NCI-H446 (cell line): ENCODE measurements around the gene MDM2.
"Not testable (repeated sequence)": the region's sequence is repeated elsewhere in the genome, so short reads cannot be mapped to it uniquely, and the experiment has no call there.

Experiments used
- DNase-seq, 2 experiments: peaks; one replicate each; lab custom pipeline; 2025; lab: John Stamatoyannopoulos, UW

Gene MDM2

DNA sequence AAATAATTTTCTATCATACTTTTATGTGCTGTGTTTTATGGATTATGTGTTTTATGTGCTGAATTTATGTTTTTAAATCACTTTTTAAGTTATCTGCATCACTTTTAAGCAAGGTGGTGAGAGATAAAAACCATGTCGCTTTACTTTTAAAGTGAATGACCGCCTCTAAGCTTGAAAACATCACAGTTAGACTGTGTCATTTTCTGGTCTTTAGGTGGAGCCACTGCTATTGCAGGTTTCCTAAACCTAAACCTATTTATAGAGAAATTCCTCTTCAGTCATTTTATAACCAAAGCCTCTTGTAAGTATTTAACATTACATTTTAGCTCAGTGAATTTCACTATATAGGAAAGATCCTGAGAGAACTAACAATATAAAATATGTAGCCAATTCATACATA lies 21.0 kb upstream of the MDM2 start:
- no peak for DNase-seq

DNA sequence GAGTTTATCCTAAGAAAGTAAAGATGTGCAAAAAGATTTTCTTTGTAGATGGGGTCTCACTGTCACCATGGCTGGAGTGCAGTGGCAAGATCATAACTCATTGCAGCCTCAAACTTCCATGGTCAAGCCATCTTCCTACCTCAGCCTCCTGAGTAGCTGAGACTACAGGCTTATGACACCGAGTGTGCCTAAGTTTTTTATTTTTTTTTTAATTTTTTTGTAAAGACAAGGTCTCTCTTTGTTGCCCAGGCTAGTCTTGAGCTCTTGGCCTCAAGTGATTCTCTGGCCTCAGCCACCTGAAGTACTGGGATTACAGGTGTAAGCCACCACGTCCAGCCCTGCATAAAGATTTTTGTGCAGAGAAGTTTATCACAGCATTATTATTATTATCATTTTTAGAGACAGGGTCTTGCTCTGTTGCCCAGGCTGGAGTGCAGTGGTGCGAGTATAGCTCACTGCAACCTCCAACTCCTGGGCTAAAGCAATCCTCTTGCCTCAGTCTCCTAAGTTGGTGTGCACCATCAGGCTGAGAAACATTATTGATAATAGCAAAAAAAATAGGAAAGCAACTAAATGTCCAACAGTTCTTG lies 19.3 kb upstream of the MDM2 start:
- no peak for DNase-seq

DNA sequence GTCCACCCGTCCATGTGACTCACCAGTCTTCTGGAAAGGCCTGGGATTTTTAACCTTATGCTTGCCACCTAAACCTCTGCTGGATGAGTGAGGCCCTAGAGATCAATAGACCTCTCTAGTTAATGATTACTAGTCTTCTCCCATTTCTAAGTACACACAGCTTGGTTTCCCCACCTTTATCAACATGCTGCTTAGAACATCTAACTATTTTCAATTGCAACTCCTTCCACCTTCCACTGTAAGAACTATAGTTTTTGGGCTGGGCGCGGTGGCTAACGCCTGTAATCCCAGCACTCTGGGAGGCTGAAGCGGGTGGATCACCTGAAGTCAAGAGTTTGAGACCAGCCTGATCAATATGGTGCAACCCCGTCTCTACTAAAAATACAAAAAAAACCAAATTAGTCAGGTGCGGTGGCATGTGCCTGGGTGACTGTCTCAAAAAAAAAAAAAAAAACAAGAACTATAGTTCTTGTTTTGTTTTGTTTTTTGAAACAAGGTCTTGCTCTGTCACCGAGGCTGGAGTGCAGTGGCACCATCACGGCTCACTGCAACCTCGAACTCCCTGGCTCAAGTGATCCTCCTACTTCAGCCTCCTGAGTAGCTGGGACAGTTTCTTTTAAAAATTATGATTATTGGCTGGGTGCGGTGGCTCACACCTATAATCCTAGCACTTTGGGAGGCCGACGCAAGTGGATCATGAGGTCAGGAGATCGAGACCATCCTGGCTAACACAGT lies 18.7 kb upstream of the MDM2 start:
- no peak for DNase-seq

DNA sequence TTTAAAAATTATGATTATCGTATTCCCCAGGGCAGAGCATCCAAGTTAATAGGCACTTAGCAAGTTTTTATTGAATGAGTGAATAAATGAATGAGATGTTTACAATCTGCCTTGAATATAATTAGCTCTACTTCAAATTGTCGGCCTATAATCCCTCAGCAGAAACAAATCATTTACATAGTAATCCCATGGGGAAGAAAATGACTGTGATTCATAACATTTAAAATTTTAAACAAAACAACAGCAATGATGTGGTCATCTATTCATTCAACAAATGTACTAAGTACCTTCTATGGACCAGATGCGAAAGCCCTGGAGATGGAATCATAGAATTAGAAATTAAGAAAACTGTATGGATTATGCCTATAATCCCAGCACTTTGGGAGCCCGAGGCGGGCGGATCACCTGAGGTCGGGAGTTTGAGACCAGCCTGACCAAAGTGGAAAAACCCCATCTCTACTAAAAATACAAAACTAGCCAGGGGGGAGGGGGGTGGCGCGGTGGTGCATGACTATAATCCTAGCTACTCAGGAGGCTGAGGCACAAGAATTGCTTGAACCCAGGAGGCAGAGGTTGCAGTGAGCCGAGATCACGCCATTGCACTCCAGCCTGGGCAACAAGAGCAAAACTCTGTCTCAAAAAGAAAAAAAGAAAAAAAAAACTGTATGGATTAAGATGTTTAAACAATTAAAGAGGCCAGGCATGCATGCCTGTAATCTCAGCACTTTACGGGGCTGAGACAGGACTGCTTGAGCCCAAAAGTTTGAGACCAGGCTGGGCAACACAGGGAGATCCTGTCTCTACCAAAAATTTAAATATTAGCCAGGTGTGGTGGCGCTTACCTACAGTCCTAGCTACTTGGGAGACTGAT lies 17.7 kb upstream of the MDM2 start:
- no peak for DNase-seq

DNA sequence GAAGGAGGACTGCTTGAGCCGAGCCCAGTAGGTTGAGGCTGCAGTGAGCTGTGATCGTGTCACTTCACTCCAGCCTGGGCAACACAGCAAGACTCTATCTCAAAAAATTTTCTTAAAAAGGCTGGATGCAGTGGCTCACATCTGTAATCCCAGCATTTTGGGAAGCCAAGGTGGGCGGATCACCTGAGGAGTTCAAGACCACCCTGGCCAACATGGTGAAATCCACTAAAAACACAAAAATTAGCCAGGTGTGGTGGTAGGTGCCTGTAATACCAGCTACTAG lies 17.1 kb upstream of the MDM2 start:
- no peak for DNase-seq

DNA sequence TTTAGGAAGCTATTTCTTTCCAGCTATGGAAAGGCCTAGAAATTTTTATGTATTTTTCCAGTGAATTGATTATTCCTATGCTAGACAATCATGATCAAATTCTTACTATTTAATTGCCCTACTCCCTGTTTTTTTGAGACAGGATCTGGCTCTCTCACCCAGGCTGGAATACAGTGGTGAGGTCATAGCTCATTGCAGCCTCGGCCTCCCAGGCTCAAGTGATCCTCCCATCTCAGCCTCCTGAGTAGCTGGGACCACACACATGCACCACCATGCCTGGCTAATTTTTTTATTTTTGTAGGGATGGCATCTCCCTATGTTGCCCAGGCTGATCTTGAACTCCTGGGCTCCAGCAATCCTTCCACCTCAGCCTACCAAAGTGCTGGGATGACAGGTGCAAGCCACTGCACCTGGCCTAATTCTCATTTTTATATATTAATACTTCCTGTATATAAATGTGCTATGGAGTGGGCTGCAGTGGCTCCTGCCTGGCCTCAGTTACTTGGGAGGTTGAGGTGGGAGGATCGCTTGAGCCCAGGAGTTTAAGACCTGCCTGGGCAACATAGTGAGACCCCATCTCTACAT lies 16.0 kb upstream of the MDM2 start:
- no peak for DNase-seq

DNA sequence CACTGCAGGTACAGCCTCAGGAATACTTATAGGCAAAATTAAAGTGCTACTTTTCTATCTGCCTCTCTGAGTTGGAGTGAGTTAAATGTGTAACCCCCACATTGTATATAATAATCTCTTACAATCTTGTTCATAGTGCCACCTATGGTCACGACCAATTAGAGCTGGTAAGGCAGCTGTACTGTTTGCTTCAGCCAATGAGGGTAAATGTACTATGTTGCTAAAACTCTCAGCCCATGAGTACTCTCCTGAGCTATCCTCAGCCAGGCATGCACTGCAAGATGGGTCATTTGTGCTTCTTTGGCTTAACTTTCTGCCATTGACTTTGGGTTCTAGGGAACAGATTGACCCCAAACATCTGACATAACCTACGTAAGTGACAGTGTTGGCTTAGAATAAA lies 15.0 kb upstream of the MDM2 start:
- peak in 1 of 2 experiments; percentile 36 for DNase-seq

DNA sequence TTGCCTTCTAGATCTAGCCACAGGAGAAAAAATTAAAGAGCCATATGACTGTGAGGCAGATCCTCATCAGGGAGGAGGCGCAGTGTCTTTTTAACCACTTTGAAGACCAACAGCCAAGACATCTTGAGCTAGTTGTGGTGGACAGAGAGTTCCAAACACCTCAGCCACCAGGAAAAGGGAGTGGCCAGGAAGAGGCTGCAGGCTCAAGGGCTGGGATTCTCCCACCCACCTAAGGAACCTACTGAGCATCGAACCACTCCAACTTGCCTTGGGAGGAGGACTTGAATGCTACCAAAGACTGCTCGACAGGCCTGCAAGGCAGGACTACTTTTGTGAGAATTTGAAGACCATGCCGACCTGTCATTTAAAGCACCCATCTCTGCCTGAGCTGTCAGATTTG lies 14.5 kb upstream of the MDM2 start:
- DNase-seq: no peak

DNA sequence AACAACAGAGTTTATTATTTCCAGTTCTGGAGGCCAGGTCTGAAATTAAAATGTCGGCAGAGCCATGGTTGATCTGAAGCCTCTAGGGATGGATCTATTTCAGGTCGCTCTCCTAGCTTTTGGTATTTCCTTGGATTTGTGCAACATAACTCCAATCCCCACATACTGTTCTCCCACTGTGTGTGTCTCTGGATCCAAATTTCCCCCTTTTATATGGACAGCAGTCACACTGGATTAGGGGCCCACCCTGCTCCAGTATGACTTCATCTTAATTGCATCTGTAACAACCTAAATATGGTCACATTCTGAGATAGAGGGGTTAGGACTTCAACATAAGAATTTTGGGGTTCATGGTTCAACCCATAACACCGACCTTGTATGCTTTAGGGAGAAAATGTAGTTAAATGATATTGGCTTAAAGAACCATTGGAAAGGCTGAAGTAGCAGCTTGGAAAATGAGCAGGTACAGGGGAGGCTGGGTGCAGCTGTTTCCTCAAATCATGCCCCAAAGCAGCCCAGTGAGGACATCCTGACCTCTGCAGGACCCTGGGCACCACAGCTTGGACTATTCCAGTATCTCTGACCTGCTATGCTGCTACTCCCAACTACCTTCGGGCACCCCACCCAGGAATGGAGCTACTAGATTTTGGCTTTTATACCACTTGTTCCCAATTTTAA lies 13.9 kb upstream of the MDM2 start:
- DNase-seq: no peak

DNA sequence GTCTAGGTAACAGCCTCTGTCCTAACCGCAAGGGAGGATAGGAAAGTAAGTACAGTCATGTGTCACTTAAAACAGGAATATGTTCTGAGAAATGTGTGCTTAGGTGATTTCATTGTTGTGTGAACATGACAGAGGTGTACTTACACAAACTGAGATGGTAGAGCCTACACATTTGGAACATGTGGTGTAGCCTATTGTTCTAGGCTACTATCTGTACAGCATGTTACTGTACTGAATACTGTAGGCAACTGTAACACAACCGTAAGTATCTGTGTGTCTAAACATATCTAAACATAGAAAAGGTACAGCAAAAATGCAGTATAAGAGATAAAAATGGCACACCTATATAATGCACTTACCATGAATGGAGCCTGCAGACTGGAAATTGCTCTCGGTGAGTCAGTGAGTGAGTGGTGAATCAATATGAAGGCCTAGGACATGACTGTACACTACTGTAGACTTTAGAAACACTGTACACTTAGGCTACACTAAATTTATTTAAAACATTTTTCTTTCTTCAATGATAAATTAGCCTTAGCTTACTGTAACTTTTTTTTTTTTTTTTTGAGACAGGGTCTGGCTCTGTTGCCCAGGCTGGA lies 13.2 kb upstream of the MDM2 start:
- no peak for DNase-seq

DNA sequence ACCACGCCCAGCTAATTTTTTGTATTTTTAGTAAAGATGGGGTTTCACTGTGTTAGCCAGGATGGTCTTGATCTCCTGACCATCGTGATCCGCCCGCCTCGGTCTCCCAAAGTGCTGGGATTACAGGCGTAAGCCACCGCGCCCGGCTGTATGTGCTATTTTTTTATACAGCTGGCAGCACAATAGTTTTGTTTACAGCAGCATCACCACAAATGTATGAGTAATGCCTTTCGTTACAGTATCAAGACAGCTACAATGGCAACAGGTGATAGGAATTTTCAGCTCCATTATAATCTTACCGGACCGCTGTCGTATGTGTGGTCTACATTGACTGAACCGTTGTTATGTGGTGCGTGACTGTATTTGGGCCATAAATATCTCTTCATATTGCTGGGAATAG lies 11.6 kb upstream of the MDM2 start:
- DNase-seq: no peak

DNA sequence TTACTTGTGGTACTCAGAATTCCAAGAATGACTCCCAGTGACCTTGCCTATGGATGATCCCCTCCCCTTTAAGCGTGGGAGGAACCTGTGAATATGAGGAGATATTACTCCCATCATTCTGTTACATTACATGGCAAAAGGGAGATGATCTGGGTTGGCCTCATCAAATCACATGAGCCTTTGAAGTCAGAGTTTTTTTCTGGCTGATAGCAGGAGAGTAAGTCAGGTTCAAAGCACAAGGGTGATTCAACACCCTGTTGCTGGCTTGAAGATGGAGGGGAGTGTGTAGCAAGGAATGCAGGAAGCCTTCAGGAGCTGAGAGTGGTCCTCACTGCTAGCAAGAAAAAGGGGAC lies 9.1 kb upstream of the MDM2 start:
- no peak for DNase-seq

DNA sequence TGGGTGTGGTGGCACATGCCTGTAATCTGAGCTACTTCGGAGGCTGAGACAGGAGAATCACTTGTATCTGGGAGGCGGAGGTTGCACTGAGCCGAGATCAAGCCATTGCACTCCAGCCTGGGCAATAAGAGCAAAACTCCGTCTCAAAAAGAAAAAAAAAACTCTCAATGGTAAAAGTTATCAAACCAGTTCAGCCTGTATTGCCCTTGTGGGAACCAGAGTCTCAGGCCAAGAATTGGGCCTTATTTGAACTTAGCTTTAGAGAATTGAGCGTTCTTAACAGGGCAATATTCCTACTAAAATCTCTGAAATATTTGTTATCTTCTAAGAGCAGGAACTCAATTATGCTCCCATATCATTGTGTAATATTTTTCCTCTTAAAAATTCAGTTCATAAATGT lies 7.7 kb upstream of the MDM2 start:
- no peak for DNase-seq

DNA sequence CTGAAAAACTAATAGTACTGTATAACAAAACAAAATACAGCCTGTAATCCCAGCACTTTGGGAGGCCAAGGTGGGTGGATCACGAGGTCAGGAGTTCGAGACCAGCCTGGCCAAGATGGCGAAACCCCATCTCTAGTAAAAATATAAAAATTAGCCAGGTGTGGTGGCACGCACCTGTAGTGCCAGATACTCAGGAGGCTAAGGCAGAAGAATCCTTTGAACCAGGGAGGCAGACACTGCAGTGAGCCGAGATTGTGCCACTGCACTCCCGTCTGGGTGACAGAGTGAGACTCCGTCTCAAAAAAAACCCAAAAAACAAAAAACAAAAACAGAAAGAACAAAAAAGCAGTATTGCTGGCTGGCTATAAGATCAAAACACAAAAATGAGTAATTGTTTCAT lies 6.9 kb upstream of the MDM2 start:
- not testable (repeated sequence) for DNase-seq

DNA sequence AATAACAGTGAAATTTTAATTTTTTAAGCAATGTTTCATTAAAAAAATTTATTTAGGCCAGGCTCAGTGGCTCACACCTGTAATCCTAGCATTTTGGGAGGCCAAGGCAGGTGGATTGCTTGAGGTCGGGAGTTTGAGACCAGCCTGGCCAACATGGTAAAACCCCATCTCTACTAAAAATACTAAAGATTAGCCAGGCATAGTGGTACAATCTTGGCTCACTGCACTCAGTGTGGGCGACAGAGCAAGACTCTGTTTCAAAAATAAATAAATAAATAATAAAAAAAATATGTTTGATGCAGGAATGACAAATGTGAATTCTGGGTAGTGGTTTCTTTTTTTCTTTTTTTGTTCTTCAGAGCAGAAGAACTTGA lies 5.6 kb upstream of the MDM2 start:
- DNase-seq: not testable (repeated sequence)

DNA sequence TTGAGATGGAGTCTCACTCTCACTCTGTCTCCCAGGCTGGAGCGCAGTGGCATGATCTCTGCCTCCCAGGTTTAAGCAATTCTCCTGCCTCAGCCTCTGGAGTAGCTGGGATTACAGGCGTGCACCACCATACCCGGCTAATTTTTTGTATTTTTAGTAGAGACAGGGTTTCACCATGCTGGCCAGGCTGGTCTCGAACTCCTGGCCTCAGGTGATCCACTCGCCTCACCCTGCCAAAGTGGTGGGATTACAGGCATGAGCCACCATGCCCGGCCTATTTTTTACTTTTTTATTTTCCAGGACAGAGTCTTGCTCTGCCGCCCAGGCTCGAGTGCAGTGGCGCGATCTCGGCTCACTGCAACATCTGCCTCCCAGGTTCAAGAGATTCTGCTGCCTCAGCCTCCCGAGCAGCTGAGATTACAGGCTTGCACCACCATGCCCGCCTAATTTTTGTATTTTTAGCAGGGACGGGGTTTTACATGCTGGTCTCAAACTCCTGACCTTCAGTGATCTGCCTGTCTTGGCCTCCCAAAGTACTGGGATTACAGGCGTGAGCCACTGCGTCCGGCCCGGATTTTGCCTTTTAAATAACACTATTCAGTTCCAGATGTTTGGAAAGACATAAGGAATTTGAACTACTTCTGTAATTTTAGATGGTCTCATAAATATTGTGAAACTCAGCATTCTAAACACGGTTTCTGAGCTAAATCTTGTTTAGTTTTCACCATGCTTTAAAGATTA lies 4.9 kb upstream of the MDM2 start:
- DNase-seq: not testable (repeated sequence)

DNA sequence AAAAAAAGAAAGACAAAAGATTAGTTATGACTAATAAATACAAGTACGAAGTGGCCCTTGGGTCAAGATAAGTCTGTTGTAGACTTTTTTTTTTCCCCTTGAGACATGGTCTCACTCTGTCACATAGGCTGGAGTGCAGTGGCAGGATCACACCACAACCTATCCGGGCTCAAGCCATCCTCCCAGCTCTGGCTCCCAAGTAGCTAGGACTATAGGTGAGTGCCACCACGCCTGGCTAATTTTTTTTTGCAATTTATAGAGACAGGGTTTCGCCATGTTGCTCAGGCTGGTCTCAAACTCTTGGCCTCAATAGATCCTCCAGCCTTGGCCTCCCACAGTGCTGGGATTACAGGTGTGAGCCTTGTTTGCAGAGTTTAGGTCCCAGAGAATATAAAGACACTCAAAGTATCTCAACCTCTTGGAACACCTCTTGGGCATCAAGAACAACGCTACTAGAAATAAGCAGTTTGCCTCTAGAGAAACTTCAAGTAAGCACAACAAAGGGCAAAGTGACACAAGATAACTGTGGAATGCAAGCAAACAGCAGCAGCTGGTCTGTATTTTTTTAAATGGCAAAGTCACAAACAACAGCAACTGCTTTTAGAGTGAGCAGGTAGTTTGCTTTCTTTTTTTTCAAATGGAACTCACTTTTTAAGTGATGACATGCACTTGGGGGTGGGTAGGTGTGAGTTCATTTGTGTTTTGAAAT lies 3.9 kb upstream of the MDM2 start:
- no peak for DNase-seq

DNA sequence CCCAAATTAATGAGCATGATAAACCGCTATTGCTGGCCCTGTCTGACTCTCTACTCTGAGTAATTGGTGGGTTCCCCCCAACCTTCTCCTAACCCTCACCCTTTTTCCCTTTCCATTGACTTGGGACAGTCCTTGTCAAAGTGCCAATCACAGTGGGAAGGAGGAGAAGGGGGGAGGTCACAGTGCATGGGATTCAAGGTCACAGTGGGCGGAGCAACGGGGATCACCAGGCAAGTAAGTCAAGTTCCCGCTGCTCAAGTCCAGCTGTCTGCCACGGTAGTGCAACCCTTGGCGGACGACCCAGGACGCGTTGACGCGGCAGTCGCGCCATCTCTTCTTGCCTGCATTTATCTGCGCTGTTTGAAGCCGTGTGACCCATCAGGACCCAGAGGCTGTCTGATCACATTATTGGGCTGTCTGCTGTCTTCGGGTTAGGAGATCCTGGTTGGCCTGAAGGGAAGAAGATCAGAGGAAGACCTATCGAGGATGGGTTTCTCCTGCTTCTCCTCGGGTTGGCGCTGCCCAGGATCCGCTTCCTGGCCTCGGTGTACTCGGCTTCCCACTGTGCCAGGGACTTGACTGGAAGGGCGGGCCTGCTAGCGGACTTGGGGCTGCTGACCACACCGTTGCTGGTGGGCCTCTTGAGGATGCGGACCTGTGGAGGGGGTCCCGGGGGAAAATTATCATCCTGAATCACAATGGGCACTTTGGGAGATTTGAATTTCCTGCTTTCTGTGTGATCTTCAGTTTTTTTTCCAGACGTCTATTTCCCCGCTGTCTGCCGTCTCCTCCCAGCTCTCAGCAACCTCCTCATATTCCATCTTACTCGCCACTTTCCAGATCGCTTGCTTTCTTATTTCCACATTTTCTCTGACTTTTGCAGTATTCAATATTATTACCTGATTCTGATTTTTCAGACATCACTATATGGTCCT lies 3.1 kb upstream of the MDM2 start:
- DNase-seq: no peak

DNA sequence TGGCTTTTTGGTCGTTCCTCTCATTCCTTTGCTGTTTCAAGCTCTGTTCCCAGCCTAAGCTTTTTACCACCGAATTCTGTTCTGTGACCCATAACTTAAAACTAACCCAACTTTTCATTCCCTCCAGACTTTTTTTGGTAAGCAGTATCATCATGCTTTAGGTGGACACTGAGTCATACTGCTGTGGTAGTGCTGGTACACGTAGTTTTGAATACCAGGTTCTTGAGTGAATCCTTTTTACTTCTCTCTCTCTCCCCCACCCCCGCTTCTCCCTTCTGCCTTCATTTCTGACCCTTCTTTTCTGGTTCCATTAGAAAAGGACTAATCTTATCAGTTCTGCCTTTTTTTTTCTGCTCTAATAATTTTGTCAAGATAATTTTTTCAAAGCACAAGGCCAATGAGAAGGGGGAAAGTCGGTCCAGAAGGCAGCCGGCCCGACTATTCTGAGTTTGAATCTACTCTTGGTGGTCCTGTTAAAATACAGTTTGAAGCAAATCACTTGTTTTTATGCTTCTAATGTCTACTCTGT lies 2.3 kb upstream of the MDM2 start:
- DNase-seq: no peak
